SK-N-SH (cell line): ENCODE measurements around the gene PHF21A.

ENCODE experiments used
- EP300 ChIP-seq, 2 experiments: IDR thresholded peaks; 2 replicates each; pipeline versions ENCODE4 v1.4.0 to v1.6.1; 2012; ENCODE audit warnings: borderline replicate concordance in 1 of 2, low read depth in 1 of 2, low read length in 1 of 2
- TF ChIP-seq, protein P1 (sequence below): fragments of 200-600 bp; sonication (generic); IDR thresholded peaks from 2 replicates; pipeline ENCODE4 v1.6.1; 2017; ENCODE audit warnings: antibody characterized with exemption, mild to moderate bottlenecking, moderate library complexity

DNA sequence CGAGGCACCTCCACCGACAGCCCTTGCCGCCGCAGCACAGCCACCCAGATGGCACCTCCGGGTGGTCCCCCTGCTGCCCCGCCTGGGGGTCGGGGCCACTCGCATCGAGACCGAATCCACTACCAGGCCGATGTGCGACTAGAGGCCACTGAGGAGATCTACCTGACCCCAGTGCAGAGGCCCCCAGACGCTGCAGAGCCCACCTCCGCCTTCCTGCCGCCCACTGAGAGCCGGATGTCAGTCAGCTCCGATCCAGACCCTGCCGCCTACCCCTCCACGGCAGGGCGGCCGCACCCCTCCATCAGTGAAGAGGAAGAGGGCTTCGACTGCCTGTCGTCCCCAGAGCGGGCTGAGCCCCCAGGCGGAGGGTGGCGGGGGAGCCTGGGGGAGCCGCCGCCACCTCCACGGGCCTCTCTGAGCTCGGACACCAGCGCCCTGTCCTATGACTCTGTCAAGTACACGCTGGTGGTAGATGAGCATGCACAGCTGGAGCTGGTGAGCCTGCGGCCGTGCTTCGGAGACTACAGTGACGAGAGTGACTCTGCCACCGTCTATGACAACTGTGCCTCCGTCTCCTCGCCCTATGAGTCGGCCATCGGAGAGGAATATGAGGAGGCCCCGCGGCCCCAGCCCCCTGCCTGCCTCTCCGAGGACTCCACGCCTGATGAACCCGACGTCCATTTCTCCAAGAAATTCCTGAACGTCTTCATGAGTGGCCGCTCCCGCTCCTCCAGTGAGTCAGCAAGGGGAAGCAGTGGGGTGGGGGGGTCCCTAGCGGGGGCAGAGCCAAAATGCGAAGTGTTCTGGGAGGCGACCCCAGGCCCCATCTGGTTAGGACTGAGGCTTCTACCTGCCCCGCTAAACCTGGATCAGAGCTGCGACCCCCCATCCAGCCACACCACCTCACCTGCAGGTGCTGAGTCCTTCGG is 218.5 kb downstream of the PHF21A start:
- TF ChIP-seq, protein P1, sequence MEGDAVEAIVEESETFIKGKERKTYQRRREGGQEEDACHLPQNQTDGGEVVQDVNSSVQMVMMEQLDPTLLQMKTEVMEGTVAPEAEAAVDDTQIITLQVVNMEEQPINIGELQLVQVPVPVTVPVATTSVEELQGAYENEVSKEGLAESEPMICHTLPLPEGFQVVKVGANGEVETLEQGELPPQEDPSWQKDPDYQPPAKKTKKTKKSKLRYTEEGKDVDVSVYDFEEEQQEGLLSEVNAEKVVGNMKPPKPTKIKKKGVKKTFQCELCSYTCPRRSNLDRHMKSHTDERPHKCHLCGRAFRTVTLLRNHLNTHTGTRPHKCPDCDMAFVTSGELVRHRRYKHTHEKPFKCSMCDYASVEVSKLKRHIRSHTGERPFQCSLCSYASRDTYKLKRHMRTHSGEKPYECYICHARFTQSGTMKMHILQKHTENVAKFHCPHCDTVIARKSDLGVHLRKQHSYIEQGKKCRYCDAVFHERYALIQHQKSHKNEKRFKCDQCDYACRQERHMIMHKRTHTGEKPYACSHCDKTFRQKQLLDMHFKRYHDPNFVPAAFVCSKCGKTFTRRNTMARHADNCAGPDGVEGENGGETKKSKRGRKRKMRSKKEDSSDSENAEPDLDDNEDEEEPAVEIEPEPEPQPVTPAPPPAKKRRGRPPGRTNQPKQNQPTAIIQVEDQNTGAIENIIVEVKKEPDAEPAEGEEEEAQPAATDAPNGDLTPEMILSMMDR, result no peak
- no peak for TF ChIP-seq EP300 (IDR thresholded peaks at IDR 0.05; ENCODE audit: borderline replicate concordance in 1 of 2, low read depth in 1 of 2, low read length in 1 of 2)
